ENCODE results near the gene GGA3.

GGA3 gene

DNA sequence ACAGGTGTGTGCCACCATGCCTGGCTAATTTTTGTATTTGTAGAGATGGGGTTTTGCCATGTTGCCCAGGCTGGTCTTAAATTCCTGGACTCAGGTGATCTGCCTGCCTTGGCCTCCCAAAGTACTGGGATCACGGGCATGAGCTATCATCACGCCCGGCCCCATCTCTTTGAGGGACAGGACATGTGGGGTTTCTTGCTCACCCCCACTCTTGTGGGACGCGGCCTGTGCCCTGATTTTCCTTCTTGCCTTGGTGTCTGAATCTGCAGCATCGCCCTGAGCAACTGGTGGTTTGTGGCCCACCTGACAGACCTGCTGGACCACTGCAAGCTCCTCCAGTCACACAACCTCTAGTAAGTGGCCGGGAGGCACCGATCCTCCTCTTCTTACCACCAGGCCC is 30.3 kb downstream of the GGA3 start:
- TF ChIP-seq, protein P1, sequence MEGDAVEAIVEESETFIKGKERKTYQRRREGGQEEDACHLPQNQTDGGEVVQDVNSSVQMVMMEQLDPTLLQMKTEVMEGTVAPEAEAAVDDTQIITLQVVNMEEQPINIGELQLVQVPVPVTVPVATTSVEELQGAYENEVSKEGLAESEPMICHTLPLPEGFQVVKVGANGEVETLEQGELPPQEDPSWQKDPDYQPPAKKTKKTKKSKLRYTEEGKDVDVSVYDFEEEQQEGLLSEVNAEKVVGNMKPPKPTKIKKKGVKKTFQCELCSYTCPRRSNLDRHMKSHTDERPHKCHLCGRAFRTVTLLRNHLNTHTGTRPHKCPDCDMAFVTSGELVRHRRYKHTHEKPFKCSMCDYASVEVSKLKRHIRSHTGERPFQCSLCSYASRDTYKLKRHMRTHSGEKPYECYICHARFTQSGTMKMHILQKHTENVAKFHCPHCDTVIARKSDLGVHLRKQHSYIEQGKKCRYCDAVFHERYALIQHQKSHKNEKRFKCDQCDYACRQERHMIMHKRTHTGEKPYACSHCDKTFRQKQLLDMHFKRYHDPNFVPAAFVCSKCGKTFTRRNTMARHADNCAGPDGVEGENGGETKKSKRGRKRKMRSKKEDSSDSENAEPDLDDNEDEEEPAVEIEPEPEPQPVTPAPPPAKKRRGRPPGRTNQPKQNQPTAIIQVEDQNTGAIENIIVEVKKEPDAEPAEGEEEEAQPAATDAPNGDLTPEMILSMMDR (IDR thresholded peaks at IDR 0.05; ENCODE audit: low read depth, low read length, missing control alignments), result no peak
- no peak for DNase-seq (ENCODE audit: low read depth)
- no peak overlapping the region for H3K4me3 ChIP-seq (ENCODE audit: low read depth, low read length)

DNA sequence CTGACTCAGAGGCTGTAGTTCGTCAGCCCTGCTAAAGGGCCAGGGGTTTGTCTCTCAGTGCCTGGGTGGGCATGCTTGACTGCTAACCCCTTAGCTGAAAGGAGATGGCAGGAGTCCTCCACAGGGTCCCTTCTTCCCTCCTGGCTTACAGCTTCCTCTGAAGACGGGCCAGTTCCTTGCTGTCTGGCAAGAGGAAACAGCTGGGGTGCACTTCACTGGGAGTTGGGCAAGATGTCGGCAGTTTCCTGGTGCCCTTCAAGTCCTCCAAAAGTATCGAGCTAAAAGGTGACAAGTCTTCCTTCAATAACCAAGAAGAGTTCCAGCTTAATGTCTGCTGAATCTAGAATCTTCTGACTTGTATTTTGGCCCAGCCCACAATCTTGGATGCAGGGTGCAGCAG is 32.6 kb downstream of the GGA3 start:
- no peak overlapping the region for H3K4me3 ChIP-seq (ENCODE audit: low read depth, low read length)
- DNase-seq (ENCODE audit: low read depth), result no peak
- TF ChIP-seq, protein P1 (IDR thresholded peaks at IDR 0.05; ENCODE audit: low read depth, low read length, missing control alignments), result no peak

DNA sequence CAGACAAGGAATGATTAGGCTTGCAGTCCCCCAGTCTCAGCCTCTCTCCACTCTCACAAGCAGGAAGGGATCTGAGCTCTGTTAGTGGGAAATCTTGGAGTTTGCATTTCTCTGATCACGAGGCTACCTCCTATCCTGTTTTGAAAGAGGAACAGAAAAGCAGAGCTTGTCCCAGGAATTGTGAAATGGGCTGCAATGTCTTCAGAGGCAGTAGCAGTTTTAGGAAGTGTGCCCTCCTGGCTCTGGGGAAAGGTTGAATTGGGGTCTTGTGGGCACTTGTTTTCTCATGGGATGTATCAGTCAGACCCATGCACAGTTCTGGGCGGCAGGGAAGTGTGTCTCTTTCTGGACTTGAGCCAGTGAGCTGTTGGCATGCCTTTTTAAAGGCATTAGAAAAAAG is 33.1 kb downstream of the GGA3 start:
- no peak for DNase-seq (ENCODE audit: low read depth)
- no peak overlapping the region for H3K4me3 ChIP-seq (ENCODE audit: low read depth, low read length)
- TF ChIP-seq, protein P1 (IDR thresholded peaks at IDR 0.05; ENCODE audit: low read depth, low read length, missing control alignments), result no peak

DNA sequence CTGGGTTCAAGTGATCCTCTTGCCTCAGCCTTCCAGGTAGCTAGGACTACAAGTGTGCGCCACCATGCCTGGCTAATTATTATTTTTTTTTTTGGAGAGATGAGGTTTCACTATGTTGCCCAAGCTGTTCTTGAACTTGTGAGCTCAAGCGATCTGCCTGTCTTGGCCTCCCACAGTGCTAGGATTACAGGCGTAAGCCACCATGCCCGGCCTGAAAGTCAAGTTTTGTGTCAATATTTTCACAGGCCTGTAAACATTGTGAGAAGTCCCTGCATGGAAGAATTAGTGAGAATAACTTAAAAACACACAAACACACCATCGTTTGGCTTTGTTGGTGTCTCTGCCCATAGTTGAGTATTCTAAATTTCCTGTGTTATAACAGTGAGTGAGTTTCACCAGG is 33.7 kb downstream of the GGA3 start:
- H3K4me3 ChIP-seq (ENCODE audit: low read depth, low read length), result no peak overlapping the region
- no peak for DNase-seq (ENCODE audit: low read depth)
- TF ChIP-seq, protein P1 (IDR thresholded peaks at IDR 0.05; ENCODE audit: low read depth, low read length, missing control alignments), result no peak

DNA sequence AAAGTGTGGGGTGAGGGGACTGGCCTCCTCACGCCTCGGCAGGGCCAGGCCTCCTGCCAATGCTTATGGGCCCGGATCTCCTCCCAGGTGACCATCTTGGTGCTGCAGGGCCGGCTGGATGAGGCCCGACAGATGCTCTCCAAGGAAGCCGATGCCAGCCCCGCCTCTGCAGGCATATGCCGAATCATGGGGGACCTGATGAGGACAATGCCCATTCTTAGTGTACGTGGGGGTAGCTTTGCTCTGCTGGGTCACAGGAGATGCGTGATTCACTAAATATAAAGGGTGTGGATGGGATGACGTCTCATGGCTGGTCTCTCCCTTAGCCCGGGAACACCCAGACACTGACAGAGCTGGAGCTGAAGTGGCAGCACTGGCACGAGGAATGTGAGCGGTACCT is 36.4 kb downstream of the GGA3 start:
- DNase-seq (ENCODE audit: low read depth), result no peak
- TF ChIP-seq, protein P1 (IDR thresholded peaks at IDR 0.05; ENCODE audit: low read depth, low read length, missing control alignments), result no peak
- no peak overlapping the region for H3K4me3 ChIP-seq (ENCODE audit: low read depth, low read length)

DNA sequence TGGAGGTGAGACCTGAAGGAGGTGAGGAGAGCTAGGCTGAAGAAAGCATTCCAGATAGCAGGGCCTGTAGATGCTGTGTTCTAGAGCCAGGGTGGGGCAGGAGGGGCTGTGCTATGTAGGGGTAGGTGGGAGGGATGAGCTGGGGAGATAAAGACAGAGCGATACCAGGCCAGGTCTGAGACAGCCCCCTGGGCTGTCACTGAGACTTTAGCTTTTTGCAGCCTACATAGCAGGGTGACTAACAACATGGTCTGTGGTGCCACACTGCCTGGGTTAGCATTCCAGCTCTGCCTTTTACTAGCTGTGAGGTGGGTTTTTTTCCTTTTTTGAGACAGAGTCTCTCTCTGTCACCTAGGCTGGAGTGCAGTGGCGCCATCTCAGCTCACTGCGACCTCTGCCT is 41.6 kb downstream of the GGA3 start:
- no peak for DNase-seq (ENCODE audit: low read depth)
- no peak overlapping the region for H3K4me3 ChIP-seq (ENCODE audit: low read depth, low read length)
- TF ChIP-seq, protein P1 (IDR thresholded peaks at IDR 0.05; ENCODE audit: low read depth, low read length, missing control alignments), result no peak

DNA sequence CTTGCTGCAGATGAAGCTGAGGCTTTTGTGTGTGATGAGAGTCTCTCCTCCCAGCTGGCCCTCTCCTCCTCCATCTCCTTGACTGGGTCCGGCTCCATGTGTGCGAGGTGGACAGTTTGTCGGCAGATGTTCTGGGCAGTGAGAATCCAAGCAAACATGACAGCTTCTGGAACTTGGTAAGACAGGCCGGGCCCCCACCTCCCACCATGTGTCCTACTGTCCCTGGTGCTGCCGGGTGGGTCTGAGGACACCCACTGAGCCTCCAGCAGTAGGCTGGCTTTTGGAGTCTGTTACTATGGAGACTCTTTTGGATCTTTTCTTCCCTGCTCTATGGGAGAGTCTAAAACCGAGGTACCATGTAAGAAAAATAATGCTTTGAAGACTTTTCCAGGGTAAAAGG is 43.3 kb downstream of the GGA3 start:
- no peak overlapping the region for H3K4me3 ChIP-seq (ENCODE audit: low read depth, low read length)
- no peak for DNase-seq (ENCODE audit: low read depth)
- TF ChIP-seq, protein P1 (IDR thresholded peaks at IDR 0.05; ENCODE audit: low read depth, low read length, missing control alignments), result no peak

Data from GM12864 (cell line).